GM12878 (cell line): Measurements from ENCODE around the gene CCSER2. TPM values are rescaled to one million over a fixed set of nuclear protein-coding genes. Genes with fewer than 3 reads are reported as not detected.
A peak's percentile ranks its signal among the peaks of the same experiment; 100 is the strongest.

Experiments
- ATAC-seq: fragments of 200-7000 bp; cut with Tn5 transposase; 3 replicates; pipeline ENCODE4 v1.9.1; 2020; ENCODE audit warnings: mild to moderate bottlenecking, moderate library complexity
- BruUV-seq: library from RNA; stranded (reverse); fragments of 400-500 nt; replicated peaks from 2 replicates; lab custom pipeline; 2021; lab: Mats Ljungman, UMichigan
- CTCF ChIA-PET: fragments of 300-600 bp; sonication (Branson Sonifier 250); formaldehyde crosslinking; extraction: SDS; loops from one replicate; lab custom pipeline; 2021; ENCODE audit warnings: inconsistent platforms; lab: Yijun Ruan, JAX
- POLR2A ChIA-PET: fragments of 350-600 bp; formaldehyde crosslinking; extraction: SDS; loops from one replicate; lab custom pipeline; 2021; ENCODE audit warnings: inconsistent platforms; lab: Charles Lee
- RAD21 ChIA-PET: fragments of 300-600 bp; sonication (Branson Sonifier 250); formaldehyde crosslinking; loops from one replicate; lab custom pipeline; 2023; ENCODE audit warnings: antibody characterized with exemption; ENCODE audit not compliant: unreplicated experiment; lab: Charles Lee
- SMC1A ChIA-PET: fragments of 300-600 bp; sonication (Branson Sonifier 250); formaldehyde crosslinking; loops from one replicate; lab custom pipeline; 2023; ENCODE audit not compliant: unreplicated experiment, uncharacterized antibody; lab: Charles Lee
- DNase-seq: peaks from one replicate; pipeline ENCODE4 v3.0.0-alpha.2; 2011; ENCODE audit warnings: low read depth, low spot score
- FAIRE-seq: peaks from 3 replicates; lab custom pipeline; 2011; peaks lifted over from hg19 to GRCh38; lab: Jason Lieb, UNC
- H2AFZ ChIP-seq: 2 replicates; pipeline ENCODE4 v1.6.0; 2011; ENCODE audit warnings: low read depth, low read length, control low read depth; ENCODE audit not compliant: control insufficient read depth
- H3K27ac ChIP-seq: 2 replicates; pipeline ENCODE4 v1.5.1; 2011; ENCODE audit warnings: control low read depth; ENCODE audit not compliant: control insufficient read depth, insufficient read depth
- H3K27me3 ChIP-seq, 2 experiments: replicated peaks in 1 of 2; 2 replicates each; pipeline versions ENCODE4 v1.6.0 to v1.6.1; 2011; ENCODE audit warnings: low read length in 1 of 2; ENCODE audit not compliant: control insufficient read depth in 2 of 2, insufficient read depth in 2 of 2
- H3K36me3 ChIP-seq, 2 experiments: 2 replicates each; pipeline ENCODE4 v1.5.1; 2011; ENCODE audit warnings: low read length in 1 of 2; ENCODE audit not compliant: control insufficient read depth in 2 of 2, insufficient read depth in 2 of 2
- H3K4me1 ChIP-seq: 2 replicates; pipeline ENCODE4 v1.6.1; 2011; ENCODE audit warnings: mild to moderate bottlenecking, low read length, moderate library complexity, mixed read lengths; ENCODE audit not compliant: control insufficient read depth, insufficient read depth
- H3K4me2 ChIP-seq: 2 replicates; pipeline ENCODE4 v1.6.0; 2011; ENCODE audit warnings: control low read depth; ENCODE audit not compliant: control insufficient read depth, insufficient read depth
- H3K4me3 ChIP-seq: fragments of 200-600 bp; sonication (generic); 2 replicates; pipeline ENCODE4 v1.5.1; 2016
- H3K79me2 ChIP-seq: 2 replicates; pipeline ENCODE4 v1.6.0; 2011; ENCODE audit warnings: low read length; ENCODE audit not compliant: control insufficient read depth, insufficient read depth
- H3K9ac ChIP-seq: 2 replicates; pipeline ENCODE4 v1.8.0; 2011; ENCODE audit warnings: low read length, control low read depth, mixed read lengths; ENCODE audit not compliant: control insufficient read depth, insufficient read depth
- H3K9me3 ChIP-seq: replicated peaks from 3 replicates; pipeline ENCODE4 v1.5.1; 2011; ENCODE audit warnings: mild to moderate bottlenecking, low read length; ENCODE audit not compliant: control insufficient read depth, insufficient read depth
- H4K20me1 ChIP-seq: 2 replicates; pipeline ENCODE4 v1.6.0; 2011; ENCODE audit not compliant: control insufficient read depth, insufficient read depth
- CTCF ChIP-seq, 3 experiments: IDR thresholded peaks in 2 of 3; conservative IDR thresholded peaks in 1 of 3; 2 replicates each; pipeline ENCODE4 v1.5.1; 2011; ENCODE audit warnings: low read depth in 3 of 3, low read length in 3 of 3, mild to moderate bottlenecking in 3 of 3, control low read depth in 2 of 3, moderate library complexity in 2 of 3, inconsistent platforms in 1 of 3, mixed read lengths in 1 of 3; ENCODE audit not compliant: control insufficient read depth in 2 of 3, insufficient read depth in 1 of 3; ENCODE audit errors: extremely low read depth in 1 of 3
- FOXM1 ChIP-seq: IDR thresholded peaks from 2 replicates; pipeline ENCODE4 v1.6.1; 2012; ENCODE audit warnings: low read depth, mild to moderate bottlenecking, inconsistent platforms, low read length, moderate library complexity
- HDAC2 ChIP-seq: fragments of 200-600 bp; sonication (generic); IDR thresholded peaks from 2 replicates; pipeline ENCODE4 v1.6.1; 2017
- HDAC6 ChIP-seq: fragments of 200-600 bp; sonication (generic); IDR thresholded peaks from one replicate; pipeline ENCODE4 v1.8.0; 2017; ENCODE audit warnings: antibody characterized with exemption; ENCODE audit not compliant: unreplicated experiment
- IKZF2 ChIP-seq, 2 experiments: fragments of 450-650 bp; IDR thresholded peaks; 2 replicates each; pipeline ENCODE4 v1.6.1; 2017; ENCODE audit warnings: mild to moderate bottlenecking in 2 of 2, moderate library complexity in 2 of 2
- JUND ChIP-seq: IDR thresholded peaks from 2 replicates; pipeline ENCODE4 v1.6.1; 2012; ENCODE audit warnings: low read depth, mild to moderate bottlenecking, low read length, improper control_type of control experiment, moderate library complexity
- KDM1A ChIP-seq: fragments of 200-600 bp; sonication (generic); IDR thresholded peaks from 2 replicates; pipeline ENCODE4 v1.6.1; 2016; ENCODE audit warnings: borderline replicate concordance
- LARP7 ChIP-seq: fragments of 450-650 bp; IDR thresholded peaks from 2 replicates; pipeline ENCODE4 v1.6.1; 2017; ENCODE audit warnings: mild to moderate bottlenecking
- MTA3 ChIP-seq: IDR thresholded peaks from 2 replicates; pipeline ENCODE4 v1.6.1; 2012; ENCODE audit warnings: low read length, inconsistent platforms, borderline replicate concordance
- NFXL1 ChIP-seq: fragments of 450-650 bp; IDR thresholded peaks from 2 replicates; pipeline ENCODE4 v1.6.1; 2017; ENCODE audit warnings: antibody characterized with exemption, mild to moderate bottlenecking, borderline replicate concordance
- NFYB ChIP-seq: IDR thresholded peaks from 2 replicates; pipeline ENCODE4 v1.6.1; 2011; ENCODE audit warnings: low read depth, mild to moderate bottlenecking, low read length, improper control_type of control experiment, moderate library complexity; ENCODE audit not compliant: insufficient read depth
- NR2F1 ChIP-seq: fragments of 450-650 bp; conservative IDR thresholded peaks from 2 replicates; pipeline ENCODE4 v1.6.1; 2017; ENCODE audit warnings: mild to moderate bottlenecking
- PKNOX1 ChIP-seq: fragments of 450-650 bp; IDR thresholded peaks from 2 replicates; pipeline ENCODE4 v1.6.1; 2016; ENCODE audit warnings: mild to moderate bottlenecking
- POU2F2 ChIP-seq: IDR thresholded peaks from 3 replicates; pipeline ENCODE4 v1.6.1; 2011; ENCODE audit warnings: low read depth, mild to moderate bottlenecking, low read length, borderline replicate concordance
- RAD51 ChIP-seq: fragments of 450-650 bp; IDR thresholded peaks from 2 replicates; pipeline ENCODE4 v1.6.1; 2016; ENCODE audit warnings: moderate library complexity, mild to moderate bottlenecking, inconsistent platforms
- RELB ChIP-seq: fragments of 450-650 bp; IDR thresholded peaks from 2 replicates; pipeline ENCODE4 v1.6.1; 2017; ENCODE audit warnings: low read depth, mild to moderate bottlenecking, moderate library complexity
- RUNX3 ChIP-seq: IDR thresholded peaks from 2 replicates; pipeline ENCODE4 v1.6.1; 2012; ENCODE audit warnings: low read length, inconsistent platforms
- SPI1 ChIP-seq: IDR thresholded peaks from 2 replicates; pipeline ENCODE4 v1.6.1; 2011; ENCODE audit warnings: low read depth, mild to moderate bottlenecking, low read length, moderate library complexity, borderline replicate concordance; ENCODE audit not compliant: insufficient read depth
- YY1 ChIP-seq: IDR thresholded peaks from 2 replicates; pipeline ENCODE4 v1.6.1; 2011; ENCODE audit warnings: low read depth, mild to moderate bottlenecking, low read length
- ZNF274 ChIP-seq: IDR thresholded peaks from one replicate; pipeline ENCODE4 v1.8.0; 2011; ENCODE audit not compliant: insufficient read length, insufficient read depth
- ZNF622 ChIP-seq: fragments of 450-650 bp; IDR thresholded peaks from 2 replicates; pipeline ENCODE4 v1.6.1; 2017; ENCODE audit warnings: mild to moderate bottlenecking, inconsistent platforms
- ZSCAN29 ChIP-seq: fragments of 450-650 bp; IDR thresholded peaks from 2 replicates; pipeline ENCODE4 v1.6.1; 2017; ENCODE audit warnings: mild to moderate bottlenecking, moderate library complexity
- WGBS: methylation state at CpG from one replicate; pipeline ENCODE4 v1.1.6; 2016; ENCODE audit warnings: low lambda C conversion rate; ENCODE audit not compliant: insufficient replicate concordance, insufficient coverage; ENCODE audit errors: missing lambda C conversion rate; 5-methylcytosine and 5-hydroxymethylcytosine counted together
- in situ Hi-C: fragments of 300-500 bp; cut with MboI; formaldehyde crosslinking; loops from 9 replicates; pipeline ENCODE4 v1.14.3; 2018; ENCODE audit warnings: mixed read lengths
- intact Hi-C: fragments of 100-400 bp; cut with micrococcal nuclease; formaldehyde crosslinking; loops from one replicate; pipeline ENCODE4 v1.14.2; 2022; ENCODE audit not compliant: unreplicated experiment
- polyA plus RNA-seq, 11 experiments: library from polyadenylated mRNA; depleted of rRNA in 4 of 11; unstranded in 6 of 11; stranded (reverse) in 5 of 11; fragments of >200 nt; fragmentation: Nextera tagmentation in 4 of 11; fragmentation: Illumina TruSeq in 1 of 11; extraction: Ambion mirVana in 4 of 11; extraction: Trizol in 1 of 11; gene quantifications; 1 replicate in 1 of 11; 2 replicates in 10 of 11; pipeline versions ENCODE4 v1.2.1 to v1.2.3, GENCODE V29; 2011 to 2016; ENCODE audit warnings: inconsistent platforms in 2 of 11, missing spikeins in 2 of 11, low read depth in 1 of 11
- total RNA-seq, 4 experiments: library from RNA; depleted of rRNA in 3 of 4; stranded (reverse); fragments of >200 nt in 3 of 4; fragmentation: Illumina TruSeq in 1 of 4; extraction: Trizol in 1 of 4; gene quantifications; 2 replicates each; pipeline versions ENCODE4 v1.2.1 to v1.2.3, GENCODE V29; 2013 to 2021

CCSER2 gene
- total and polyA plus RNA-seq, 10 of the 15 experiments (the other 5 are each of a cell fraction or from before 2014, with no cell fraction given), result 4.7 to 18.8 (median 13.2) TPM

GRCh38 chr10:84333864-84334451 is 5.6 kb downstream of the CCSER2 start:
- DNase-seq, result no peak
- Histone ChIP-seq H3K36me3 (no peaks in the 10 kb centered on the region), H3K27ac (no peak overlapping the region), H3K79me2 (peaks cover 11% of the 10 kb centered on the region), H3K4me1 (peaks cover 19% of the 10 kb centered on the region), H4K20me1 (no peaks in the 10 kb centered on the region), H3K9ac (no peak overlapping the region), H3K4me3 (no peak overlapping the region), H2AFZ (no peak overlapping the region), H3K27me3 (no peaks in the 10 kb centered on the region), H3K4me2 (peak overlapping the region; percentile 62), H3K9me3 (no peaks in the 10 kb centered on the region)
- ChIA-PET SMC1A (interaction anchor here (1.0 to 2.4 kb wide), 7 partner anchors 17 to 204 kb away, joined by 3 to 9 read pairs (median 4); no protein-coding TSS in a partner anchor), RAD21 (interaction anchor here (0.6 to 1.2 kb wide), 6 partner anchors 17 to 203 kb away, joined by 3 to 4 read pairs (median 3); no protein-coding TSS in a partner anchor), CTCF (interaction anchor here (0.6 to 5.2 kb wide), 9 partner anchors 16 to 203 kb away, joined by 3 to 46 read pairs (median 3); no protein-coding TSS in a partner anchor), POLR2A (no interaction called here)
- intact Hi-C loops, result loop anchor here (5.0 kb wide), 1 partner anchor 162 kb away; the partner anchor contains the start of gene GPR15LG
- FAIRE-seq, result peak; percentile 59
- BruUV-seq, result no TSS peak
- in situ Hi-C loops, result no loop called here
- whole genome bisulfite sequencing, result 3% methylated on average over 2 of the region's 2 CpGs
- peak; percentile 64 for ATAC-seq
- TF ChIP-seq ZSCAN29, result no peak
- peak; percentile 68 for TF ChIP-seq PKNOX1
- TF ChIP-seq FOXM1, result no peak
- TF ChIP-seq JUND, result no peak
- TF ChIP-seq KDM1A, result no peak
- TF ChIP-seq ZNF274, result no peak
- no peak for TF ChIP-seq YY1
- peak; percentile 69 for TF ChIP-seq RUNX3
- TF ChIP-seq ZNF622, result no peak
- TF ChIP-seq HDAC6, result no peak
- TF ChIP-seq HDAC2, result no peak
- TF ChIP-seq SPI1, result no peak
- no peak for TF ChIP-seq NFXL1
- TF ChIP-seq POU2F2, result no peak
- TF ChIP-seq RAD51, result no peak
- peak in 1 of 2 experiments; percentile 40; a peak in 1 of 4 replicates for TF ChIP-seq IKZF2 (IDR thresholded peaks at IDR 0.05)
- peak; percentile 83 for TF ChIP-seq NFYB
- TF ChIP-seq MTA3, result no peak
- TF ChIP-seq LARP7, result no peak
- TF ChIP-seq NR2F1, result peak; percentile 40; the same call in 1 of the 2 replicates
- TF ChIP-seq RELB, result no peak
- no peak for TF ChIP-seq CTCF (IDR thresholded peaks at IDR 0.05 in 2 of 3, conservative IDR thresholded peaks at IDR 0.05 in 1 of 3; ENCODE audit: control insufficient read depth in 2 of 3, extremely low read depth in 1 of 3, insufficient read depth in 1 of 3, low read depth in 3 of 3, low read length in 3 of 3)
